GM12878 (cell line): ENCODE results near the gene ARAP1.
A peak's percentile ranks its signal among the peaks of the same experiment; 100 is the strongest.

Experiments
- CREM ChIP-seq: IDR thresholded peaks from 2 replicates; pipeline ENCODE4 v1.6.1; 2014; ENCODE audit warnings: antibody characterized with exemption, low read depth
- HDAC2 ChIP-seq: fragments of 200-600 bp; sonication (generic); IDR thresholded peaks from 2 replicates; pipeline ENCODE4 v1.6.1; 2017
- HDAC6 ChIP-seq: fragments of 200-600 bp; sonication (generic); IDR thresholded peaks from one replicate; pipeline ENCODE4 v1.8.0; 2017; ENCODE audit warnings: antibody characterized with exemption; ENCODE audit not compliant: unreplicated experiment
- JUNB ChIP-seq: IDR thresholded peaks from 2 replicates; pipeline ENCODE4 v1.6.1; 2016; ENCODE audit warnings: antibody characterized with exemption, mild to moderate bottlenecking
- JUND ChIP-seq: IDR thresholded peaks from 2 replicates; pipeline ENCODE4 v1.6.1; 2012; ENCODE audit warnings: low read depth, mild to moderate bottlenecking, low read length, improper control_type of control experiment, moderate library complexity
- MXI1 ChIP-seq: fragments of 150-350 bp; IDR thresholded peaks from 2 replicates; pipeline ENCODE4 v1.6.1; 2011; ENCODE audit warnings: low read depth, mild to moderate bottlenecking, inconsistent platforms, low read length, improper control_type of control experiment
- POLR2A ChIP-seq: IDR thresholded peaks from 2 replicates; pipeline ENCODE4 v1.6.1; 2011; ENCODE audit warnings: low read depth, mild to moderate bottlenecking, low read length
- SMARCA5 ChIP-seq: fragments of 450-650 bp; IDR thresholded peaks from 2 replicates; pipeline ENCODE4 v1.6.1; 2017; ENCODE audit warnings: mild to moderate bottlenecking
- SPI1 ChIP-seq: IDR thresholded peaks from 2 replicates; pipeline ENCODE4 v1.6.1; 2011; ENCODE audit warnings: low read depth, mild to moderate bottlenecking, low read length, moderate library complexity, borderline replicate concordance; ENCODE audit not compliant: insufficient read depth
- TF ChIP-seq, protein P1 (sequence below): IDR thresholded peaks from 2 replicates; pipeline ENCODE4 v1.6.1; 2012; ENCODE audit warnings: low read length, inconsistent platforms
- TF ChIP-seq, protein P2 (sequence below): fragments of 450-650 bp; IDR thresholded peaks from 2 replicates; pipeline ENCODE4 v1.6.1; 2016; ENCODE audit warnings: mild to moderate bottlenecking
- TF ChIP-seq, protein P3 (sequence below), 3 experiments: IDR thresholded peaks in 2 of 3; conservative IDR thresholded peaks in 1 of 3; 2 replicates each; pipeline ENCODE4 v1.5.1; 2011; ENCODE audit warnings: low read depth in 3 of 3, low read length in 3 of 3, mild to moderate bottlenecking in 3 of 3, control low read depth in 2 of 3, moderate library complexity in 2 of 3, inconsistent platforms in 1 of 3, mixed read lengths in 1 of 3; ENCODE audit not compliant: control insufficient read depth in 2 of 3, insufficient read depth in 1 of 3; ENCODE audit errors: extremely low read depth in 1 of 3

DNA sequence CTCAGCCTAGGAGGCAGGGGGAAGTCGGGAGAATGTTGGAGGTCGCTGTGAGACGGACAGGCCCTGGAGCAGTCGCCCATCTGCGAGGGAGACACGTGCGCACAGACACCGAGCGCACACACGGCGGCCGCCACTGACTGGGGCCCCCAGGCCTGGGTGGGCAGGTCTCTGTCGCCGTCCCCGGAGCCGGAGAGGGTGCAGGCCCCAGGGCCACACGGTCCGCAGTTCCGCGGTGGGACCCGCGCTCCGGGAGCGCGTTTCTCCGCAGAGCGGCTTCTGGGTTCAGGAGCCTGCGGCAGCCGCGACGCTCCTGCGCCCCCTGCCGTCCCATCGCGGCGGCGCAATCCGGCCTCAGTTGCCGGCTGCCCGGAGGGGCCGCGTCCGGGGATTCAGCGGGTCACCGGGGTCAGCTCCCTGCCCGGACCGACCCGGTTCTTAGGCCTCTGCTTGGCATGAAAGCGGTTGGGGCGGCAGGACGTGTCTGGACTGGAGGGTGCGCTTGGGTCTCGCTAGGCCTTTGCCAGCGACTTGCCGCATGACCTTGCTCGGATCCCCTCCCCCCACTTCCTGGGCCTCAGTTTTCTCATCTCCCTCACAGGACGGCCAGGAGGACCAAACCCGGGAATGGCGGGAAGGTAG lies 109.2 kb downstream of the ARAP1 start:
- TF ChIP-seq, protein P1, sequence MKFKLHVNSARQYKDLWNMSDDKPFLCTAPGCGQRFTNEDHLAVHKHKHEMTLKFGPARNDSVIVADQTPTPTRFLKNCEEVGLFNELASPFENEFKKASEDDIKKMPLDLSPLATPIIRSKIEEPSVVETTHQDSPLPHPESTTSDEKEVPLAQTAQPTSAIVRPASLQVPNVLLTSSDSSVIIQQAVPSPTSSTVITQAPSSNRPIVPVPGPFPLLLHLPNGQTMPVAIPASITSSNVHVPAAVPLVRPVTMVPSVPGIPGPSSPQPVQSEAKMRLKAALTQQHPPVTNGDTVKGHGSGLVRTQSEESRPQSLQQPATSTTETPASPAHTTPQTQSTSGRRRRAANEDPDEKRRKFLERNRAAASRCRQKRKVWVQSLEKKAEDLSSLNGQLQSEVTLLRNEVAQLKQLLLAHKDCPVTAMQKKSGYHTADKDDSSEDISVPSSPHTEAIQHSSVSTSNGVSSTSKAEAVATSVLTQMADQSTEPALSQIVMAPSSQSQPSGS = no peak
- TF ChIP-seq, protein P2, sequence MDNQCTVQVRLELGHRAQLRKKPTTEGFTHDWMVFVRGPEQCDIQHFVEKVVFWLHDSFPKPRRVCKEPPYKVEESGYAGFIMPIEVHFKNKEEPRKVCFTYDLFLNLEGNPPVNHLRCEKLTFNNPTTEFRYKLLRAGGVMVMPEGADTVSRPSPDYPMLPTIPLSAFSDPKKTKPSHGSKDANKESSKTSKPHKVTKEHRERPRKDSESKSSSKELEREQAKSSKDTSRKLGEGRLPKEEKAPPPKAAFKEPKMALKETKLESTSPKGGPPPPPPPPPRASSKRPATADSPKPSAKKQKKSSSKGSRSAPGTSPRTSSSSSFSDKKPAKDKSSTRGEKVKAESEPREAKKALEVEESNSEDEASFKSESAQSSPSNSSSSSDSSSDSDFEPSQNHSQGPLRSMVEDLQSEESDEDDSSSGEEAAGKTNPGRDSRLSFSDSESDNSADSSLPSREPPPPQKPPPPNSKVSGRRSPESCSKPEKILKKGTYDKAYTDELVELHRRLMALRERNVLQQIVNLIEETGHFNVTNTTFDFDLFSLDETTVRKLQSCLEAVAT = no peak
- TF ChIP-seq HDAC6 (no peak), JUNB (no peak), CREM (no peak), SMARCA5 (0 out of 2 replicates have a peak, but pooled peaks have one; percentile 55), SPI1 (no peak), POLR2A (no peak), MXI1 (no peak), JUND (no peak), HDAC2 (no peak)
- TF ChIP-seq, protein P3, sequence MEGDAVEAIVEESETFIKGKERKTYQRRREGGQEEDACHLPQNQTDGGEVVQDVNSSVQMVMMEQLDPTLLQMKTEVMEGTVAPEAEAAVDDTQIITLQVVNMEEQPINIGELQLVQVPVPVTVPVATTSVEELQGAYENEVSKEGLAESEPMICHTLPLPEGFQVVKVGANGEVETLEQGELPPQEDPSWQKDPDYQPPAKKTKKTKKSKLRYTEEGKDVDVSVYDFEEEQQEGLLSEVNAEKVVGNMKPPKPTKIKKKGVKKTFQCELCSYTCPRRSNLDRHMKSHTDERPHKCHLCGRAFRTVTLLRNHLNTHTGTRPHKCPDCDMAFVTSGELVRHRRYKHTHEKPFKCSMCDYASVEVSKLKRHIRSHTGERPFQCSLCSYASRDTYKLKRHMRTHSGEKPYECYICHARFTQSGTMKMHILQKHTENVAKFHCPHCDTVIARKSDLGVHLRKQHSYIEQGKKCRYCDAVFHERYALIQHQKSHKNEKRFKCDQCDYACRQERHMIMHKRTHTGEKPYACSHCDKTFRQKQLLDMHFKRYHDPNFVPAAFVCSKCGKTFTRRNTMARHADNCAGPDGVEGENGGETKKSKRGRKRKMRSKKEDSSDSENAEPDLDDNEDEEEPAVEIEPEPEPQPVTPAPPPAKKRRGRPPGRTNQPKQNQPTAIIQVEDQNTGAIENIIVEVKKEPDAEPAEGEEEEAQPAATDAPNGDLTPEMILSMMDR (IDR thresholded peaks at IDR 0.05 in 2 of 3, conservative IDR thresholded peaks at IDR 0.05 in 1 of 3; ENCODE audit: control insufficient read depth in 2 of 3, extremely low read depth in 1 of 3, insufficient read depth in 1 of 3, low read depth in 3 of 3, low read length in 3 of 3) = peak; percentile 84 to 89 (median 88)
